HUES6 (cell line): ENCODE measurements around the gene NGEF.

Experiments
- H3K27ac ChIP-seq: 2 replicates; pipeline ENCODE4 v1.7.0; 2013; ENCODE audit warnings: low read depth, mild to moderate bottlenecking, low read length, inconsistent platforms
- H3K27me3 ChIP-seq: 2 replicates; pipeline ENCODE4 v1.6.1; 2013; ENCODE audit warnings: low read length; ENCODE audit not compliant: control insufficient read depth, insufficient read depth
- H3K36me3 ChIP-seq: 2 replicates; pipeline ENCODE4 v1.6.1; 2013; ENCODE audit warnings: low read length; ENCODE audit not compliant: control insufficient read depth, insufficient read depth
- H3K4me1 ChIP-seq: 2 replicates; pipeline ENCODE4 v1.6.1; 2013; ENCODE audit warnings: low read length; ENCODE audit not compliant: control insufficient read depth, insufficient read depth
- H3K4me3 ChIP-seq: 2 replicates; pipeline ENCODE4 v1.5.1; 2013; ENCODE audit warnings: low read depth, low read length
- H3K9ac ChIP-seq: one replicate; pipeline ENCODE4 v1.6.1; 2013; ENCODE audit warnings: mild to moderate bottlenecking, low read length
- H3K9me3 ChIP-seq: 2 replicates; pipeline ENCODE4 v1.6.1; 2013; ENCODE audit warnings: low read depth, low read length; ENCODE audit not compliant: control insufficient read depth, insufficient read depth

Gene NGEF

GRCh38 chr2:232871835-232872736 is 141.0 kb downstream of the NGEF start:
- Histone ChIP-seq H3K9ac (no peak overlapping the region), H3K36me3 (no peaks in the 10 kb centered on the region), H3K27ac (no peak overlapping the region), H3K4me3 (no peak overlapping the region), H3K27me3 (peaks cover 26% of the 10 kb centered on the region), H3K9me3 (no peaks in the 10 kb centered on the region), H3K4me1 (peaks cover 8% of the 10 kb centered on the region; the same call in 1 of the 2 replicates)

- H3K4me1 ChIP-seq, result peaks cover 4% of the 10 kb centered on the region; the same call in 1 of the 2 replicates
- H3K4me3 ChIP-seq, result no peak overlapping the region
- H3K9ac ChIP-seq, result no peak overlapping the region
- no peak overlapping the region for H3K27ac ChIP-seq
- H3K9me3 ChIP-seq, result no peaks in the 10 kb centered on the region
- H3K27me3 ChIP-seq, result peaks cover 19% of the 10 kb centered on the region
- no peaks in the 10 kb centered on the region for H3K36me3 ChIP-seq
Measured at GRCh38 chr2:232871418-232871834, 141.6 kb downstream of the NGEF start.

GRCh38 chr2:232870766-232871371 is 142.2 kb downstream of the NGEF start:
- H3K4me1 ChIP-seq, result peaks cover 4% of the 10 kb centered on the region; the same call in 1 of the 2 replicates
- H3K27me3 ChIP-seq, result peaks cover 15% of the 10 kb centered on the region
- no peak overlapping the region for H3K4me3 ChIP-seq
- no peak overlapping the region for H3K9ac ChIP-seq
- H3K27ac ChIP-seq, result no peak overlapping the region
- H3K9me3 ChIP-seq, result no peaks in the 10 kb centered on the region
- H3K36me3 ChIP-seq, result no peaks in the 10 kb centered on the region

GRCh38 chr2:232870018-232870765 is 142.9 kb downstream of the NGEF start, which contains the start of gene SNORC:
TSS of gene SNORC (plus strand) at chr2:232870264. CDS start at chr2:232870342, 78 bp downstream.
- H3K9ac ChIP-seq, result no peak within 1 kb of the TSS
- no peak within 1 kb of the TSS for H3K4me3 ChIP-seq
- H3K9me3 ChIP-seq, result no peaks in the 10 kb centered on the region
- H3K27ac ChIP-seq, result no peak within 1 kb of the TSS
- H3K4me1 ChIP-seq, result peaks cover 4% of the 10 kb centered on the region; the same call in 1 of the 2 replicates
- no peaks in the 10 kb centered on the region for H3K36me3 ChIP-seq
- peaks cover 8% of the 10 kb centered on the region for H3K27me3 ChIP-seq

- H3K4me1 ChIP-seq, result peaks cover 4% of the 10 kb centered on the region; the same call in 1 of the 2 replicates
- H3K27ac ChIP-seq, result no peak overlapping the region
- H3K36me3 ChIP-seq, result no peaks in the 10 kb centered on the region
- no peak overlapping the region for H3K4me3 ChIP-seq
- no peaks in the 10 kb centered on the region for H3K9me3 ChIP-seq
- no peak overlapping the region for H3K9ac ChIP-seq
- peaks cover under 1% of the 10 kb centered on the region for H3K27me3 ChIP-seq
Measured at GRCh38 chr2:232869138-232870017, 143.7 kb downstream of the NGEF start.

- Histone ChIP-seq H3K9ac (no peak overlapping the region), H3K27me3 (no peaks in the 10 kb centered on the region), H3K9me3 (no peaks in the 10 kb centered on the region), H3K36me3 (peaks cover 4% of the 10 kb centered on the region), H3K4me3 (no peak overlapping the region), H3K4me1 (peaks cover 4% of the 10 kb centered on the region; the same call in 1 of the 2 replicates), H3K27ac (no peak overlapping the region)
Measured at GRCh38 chr2:232866104-232866503, 147.0 kb downstream of the NGEF start.

- Histone ChIP-seq H3K36me3 (peaks cover 7% of the 10 kb centered on the region), H3K27ac (no peak overlapping the region), H3K9me3 (no peaks in the 10 kb centered on the region), H3K4me3 (no peak overlapping the region), H3K27me3 (no peaks in the 10 kb centered on the region), H3K4me1 (peaks cover 4% of the 10 kb centered on the region; the same call in 1 of the 2 replicates), H3K9ac (no peak overlapping the region)
Measured at GRCh38 chr2:232865165-232865564, 147.9 kb downstream of the NGEF start.

GRCh38 chr2:232863996-232864395 is 149.1 kb downstream of the NGEF start:
- peaks cover 17% of the 10 kb centered on the region for H3K36me3 ChIP-seq
- no peaks in the 10 kb centered on the region for H3K27me3 ChIP-seq
- H3K9me3 ChIP-seq, result no peaks in the 10 kb centered on the region
- H3K4me1 ChIP-seq, result no peaks in the 10 kb centered on the region
- no peak overlapping the region for H3K9ac ChIP-seq
- H3K27ac ChIP-seq, result no peak overlapping the region
- no peak overlapping the region for H3K4me3 ChIP-seq

GRCh38 chr2:232861353-232861752 is 151.7 kb downstream of the NGEF start:
- Histone ChIP-seq H3K9ac (no peak overlapping the region), H3K9me3 (no peaks in the 10 kb centered on the region), H3K27me3 (no peaks in the 10 kb centered on the region), H3K36me3 (peaks cover 43% of the 10 kb centered on the region), H3K4me1 (no peaks in the 10 kb centered on the region), H3K4me3 (no peak overlapping the region), H3K27ac (no peak overlapping the region)

- Histone ChIP-seq H3K4me1 (no peaks in the 10 kb centered on the region), H3K9ac (no peak overlapping the region), H3K27ac (no peak overlapping the region), H3K9me3 (no peaks in the 10 kb centered on the region), H3K4me3 (no peak overlapping the region), H3K36me3 (peaks cover 46% of the 10 kb centered on the region), H3K27me3 (no peaks in the 10 kb centered on the region)
Measured at GRCh38 chr2:232860593-232861241, 152.3 kb downstream of the NGEF start.
